K562 (cell line): ENCODE measurements around the gene OCRL. TPM values are rescaled to one million over a fixed set of nuclear protein-coding genes. Genes with fewer than 3 reads are reported as not detected.
A peak's percentile ranks its signal among the peaks of the same experiment; 100 is the strongest.

Experiments used
- ATAC-seq: fragments of 200-7000 bp; cut with Tn5 transposase; 3 replicates; pipeline ENCODE4 v1.9.1; 2020; ENCODE audit warnings: moderate library complexity
- BruUV-seq: library from RNA; stranded (reverse); fragments of 400-500 nt; replicated peaks from 2 replicates; lab custom pipeline; 2021; lab: Mats Ljungman, UMichigan
- CTCF ChIA-PET: fragments of 300-600 bp; formaldehyde crosslinking; extraction: SDS; loops from one replicate; lab custom pipeline; 2021; ENCODE audit warnings: low intra/inter-chr PET ratio; lab: Yijun Ruan, JAX
- POLR2A ChIA-PET: fragments of 300-600, 350-650 bp; sonication (Branson Sonifier 250); formaldehyde crosslinking; extraction: SDS; loops from one replicate; lab custom pipeline; 2021; ENCODE audit warnings: antibody characterized with exemption, inconsistent platforms; lab: Yijun Ruan, JAX
- DNase-seq, 4 experiments: peaks; one replicate each; pipeline versions ENCODE4 v3.0.0 to v3.0.0-alpha.2; 2011 to 2018; ENCODE audit warnings: low spot score in 3 of 4, mixed read lengths in 3 of 4; ENCODE audit errors: extremely low read depth in 1 of 4
- FAIRE-seq: peaks from 2 replicates; lab custom pipeline; 2011; peaks lifted over from hg19 to GRCh38; lab: Jason Lieb, UNC
- H2AFZ ChIP-seq: 2 replicates; pipeline ENCODE4 v1.6.0; 2011; ENCODE audit warnings: low read depth, low read length, control low read depth, inconsistent platforms
- H3K27ac ChIP-seq: fragments of 200-600 bp; 3 replicates; pipeline ENCODE4 v1.8.0; 2011; ENCODE audit warnings: low read depth, mild to moderate bottlenecking, control low read depth, inconsistent platforms, low read length, moderate library complexity, mixed read lengths; ENCODE audit errors: extremely low read depth
- H3K27me3 ChIP-seq, 2 experiments: fragments of 300-600 bp in 1 of 2; 2 replicates in 1 of 2; 3 replicates in 1 of 2; pipeline versions ENCODE4 v1.6.0 to v1.8.0; 2011; ENCODE audit warnings: inconsistent platforms in 2 of 2, low read length in 2 of 2, mild to moderate bottlenecking in 1 of 2, mixed read lengths in 1 of 2, moderate library complexity in 1 of 2; ENCODE audit not compliant: control insufficient read depth in 2 of 2, insufficient read depth in 2 of 2
- H3K36me3 ChIP-seq: fragments of 300-600 bp; 3 replicates; pipeline ENCODE4 v1.8.0; 2011; ENCODE audit warnings: mild to moderate bottlenecking, low read length, inconsistent platforms; ENCODE audit not compliant: control insufficient read depth, insufficient read depth
- H3K4me1 ChIP-seq, 2 experiments: fragments of 200-600 bp in 1 of 2; replicated peaks in 1 of 2; 2 replicates in 1 of 2; 3 replicates in 1 of 2; pipeline versions ENCODE4 v1.5.1 to v1.8.0; 2011; ENCODE audit warnings: inconsistent platforms in 2 of 2, low read length in 2 of 2, mild to moderate bottlenecking in 1 of 2, mixed read lengths in 1 of 2, moderate library complexity in 1 of 2; ENCODE audit not compliant: control insufficient read depth in 2 of 2, insufficient read depth in 2 of 2
- H3K4me2 ChIP-seq: 2 replicates; pipeline ENCODE4 v1.6.1; 2011; ENCODE audit warnings: low read length, control low read depth, inconsistent platforms, mixed read lengths; ENCODE audit not compliant: insufficient read depth
- H3K4me3 ChIP-seq: fragments of 200-600 bp; sonication (generic), shearing (Covaris generic); 2 replicates; pipeline ENCODE4 v1.5.1; 2016; ENCODE audit warnings: control low read depth, inconsistent platforms
- H3K79me2 ChIP-seq: fragments of 200-600 bp; 3 replicates; pipeline ENCODE4 v1.8.0; 2011; ENCODE audit warnings: low read length, inconsistent platforms; ENCODE audit not compliant: control insufficient read depth, insufficient read depth
- H3K9ac ChIP-seq, 2 experiments: 2 replicates each; pipeline versions ENCODE4 v1.6.0 to v1.6.1; 2011; ENCODE audit warnings: low read depth in 2 of 2, low read length in 2 of 2, control low read depth in 1 of 2, inconsistent platforms in 1 of 2, mild to moderate bottlenecking in 1 of 2, mixed read lengths in 1 of 2; ENCODE audit not compliant: insufficient read depth in 1 of 2
- H3K9me1 ChIP-seq: one replicate; pipeline ENCODE4 v1.6.0; 2011; ENCODE audit warnings: inconsistent platforms, mild to moderate bottlenecking, low read length, moderate library complexity; ENCODE audit not compliant: control insufficient read depth, insufficient read depth
- H3K9me3 ChIP-seq: replicated peaks from 2 replicates; pipeline ENCODE4 v1.5.1; 2011; ENCODE audit warnings: low read depth, low read length, inconsistent platforms; ENCODE audit not compliant: control insufficient read depth, insufficient read depth
- H4K20me1 ChIP-seq: replicated peaks from 2 replicates; pipeline ENCODE4 v1.6.1; 2011; ENCODE audit warnings: low read length, inconsistent platforms, mixed read lengths; ENCODE audit not compliant: control insufficient read depth, insufficient read depth
- ARID1B ChIP-seq: fragments of 450-650 bp; IDR thresholded peaks from 2 replicates; pipeline ENCODE4 v1.6.1; 2016; ENCODE audit warnings: antibody characterized with exemption, mild to moderate bottlenecking, inconsistent platforms
- FOSL1 ChIP-seq: fragments of 200-800 bp; sonication (Bioruptor generic); conservative IDR thresholded peaks from 2 replicates; pipeline ENCODE4 v1.6.1; 2016; ENCODE audit warnings: missing genetic modification characterization, missing compliant biosample characterization
- KDM5B ChIP-seq: fragments of 200-600 bp; sonication (generic); IDR thresholded peaks from 2 replicates; pipeline ENCODE4 v1.6.1; 2012; ENCODE audit warnings: low read depth, mild to moderate bottlenecking, moderate library complexity, low read length, control low read depth, inconsistent platforms; ENCODE audit not compliant: insufficient replicate concordance
- NR4A1 ChIP-seq, 2 experiments: fragments of 250-450 bp in 1 of 2; fragments of 450-650 bp in 1 of 2; sonication (Bioruptor Pico) in 1 of 2; IDR thresholded peaks; 2 replicates each; pipeline versions ENCODE4 v1.4.0 to v1.6.1; 2016 to 2020; ENCODE audit warnings: mild to moderate bottlenecking in 2 of 2, missing compliant biosample characterization in 1 of 2, missing genetic modification characterization in 1 of 2, moderate library complexity in 1 of 2
- RNF2 ChIP-seq: sonication (generic); IDR thresholded peaks from 2 replicates; pipeline ENCODE4 v1.6.1; 2016
- SIX5 ChIP-seq, 2 experiments: IDR thresholded peaks; 2 replicates each; pipeline ENCODE4 v1.6.1; 2011; ENCODE audit warnings: low read length in 2 of 2, borderline replicate concordance in 1 of 2, low read depth in 1 of 2, mild to moderate bottlenecking in 1 of 2, moderate library complexity in 1 of 2; ENCODE audit not compliant: insufficient read depth in 1 of 2
- ZC3H11A ChIP-seq: IDR thresholded peaks from 2 replicates; pipeline ENCODE4 v1.6.1; 2012; ENCODE audit warnings: low read depth, low read length, improper control_type of control experiment
- WGBS: fragments of 100-300 bp; shearing (Covaris generic); methylation state at CpG from one replicate; pipeline ENCODE4 v1.1.6; 2016; ENCODE audit warnings: low coverage, mixed read lengths; ENCODE audit not compliant: insufficient coverage; ENCODE audit errors: missing lambda C conversion rate; 5-methylcytosine and 5-hydroxymethylcytosine counted together
- in situ Hi-C: fragments of 300-500 bp; cut with MboI; formaldehyde crosslinking; loops from 4 replicates; pipeline ENCODE4 v1.15.0; 2018; ENCODE audit warnings: inconsistent platforms, mixed read lengths
- intact Hi-C: fragments of 100-400 bp; cut with micrococcal nuclease; formaldehyde crosslinking; loops from 2 replicates; pipeline ENCODE4 v1.14.2; 2022
- polyA plus RNA-seq, 8 experiments: library from polyadenylated mRNA; depleted of rRNA in 4 of 8; stranded (reverse) in 5 of 8; unstranded in 3 of 8; fragments of >200 nt; fragmentation: Nextera tagmentation in 2 of 8; fragmentation: Illumina TruSeq in 1 of 8; extraction: Ambion mirVana in 2 of 8; extraction: Trizol in 1 of 8; gene quantifications; 2 replicates each; pipeline versions ENCODE4 v1.2.1 to v1.2.3, GENCODE V29; 2011 to 2014; ENCODE audit warnings: inconsistent platforms in 1 of 8, missing spikeins in 1 of 8
- total RNA-seq, 7 experiments: library from RNA; depleted of rRNA in 6 of 7; stranded (reverse); fragments of >200 nt in 6 of 7; fragmentation: Illumina TruSeq in 2 of 7; extraction: Trizol in 2 of 7; gene quantifications; 2 replicates each; pipeline versions ENCODE4 v1.2.1 to v1.2.3, GENCODE V29; 2011 to 2021; ENCODE audit warnings: low replicate concordance in 1 of 7
- TF ChIP-seq, protein P1 (sequence below): sonication (generic); formaldehyde crosslinking; IDR thresholded peaks from 2 replicates; pipeline ENCODE4 v1.9.0; 2022; ENCODE audit warnings: mild to moderate bottlenecking, missing genetic modification reagents
- TF ChIP-seq, protein P2 (sequence below): sonication (generic); formaldehyde crosslinking; IDR thresholded peaks from 2 replicates; pipeline ENCODE4 v1.8.0; 2022; ENCODE audit warnings: mild to moderate bottlenecking, missing genetic modification reagents
- TF ChIP-seq, protein P3 (sequence below): fragments of 450-650 bp; IDR thresholded peaks from 2 replicates; pipeline ENCODE4 v1.6.1; 2016; ENCODE audit warnings: missing biosample characterization, missing genetic modification characterization
- TF ChIP-seq, protein P4 (sequence below), 2 experiments: fragments of 450-650 bp; conservative IDR thresholded peaks; 2 replicates each; pipeline ENCODE4 v1.6.1; 2017; ENCODE audit warnings: mild to moderate bottlenecking in 2 of 2, moderate library complexity in 2 of 2
- TF ChIP-seq, protein P5 (sequence below), 2 experiments: fragments of 450-650 bp in 1 of 2; sonication (generic) in 1 of 2; formaldehyde crosslinking in 1 of 2; IDR thresholded peaks in 1 of 2; conservative IDR thresholded peaks in 1 of 2; 2 replicates each; pipeline versions ENCODE4 v1.6.1 to v1.8.1; 2016 to 2023; ENCODE audit warnings: mild to moderate bottlenecking in 2 of 2, moderate library complexity in 2 of 2, inconsistent platforms in 1 of 2, missing genetic modification reagents in 1 of 2

The OCRL gene
- total and polyA plus RNA-seq, 9 of the 15 experiments (the other 6 are each of a cell fraction or from before 2014, with no cell fraction given): 2.2 to 23.4 (median 11.9) TPM

DNA sequence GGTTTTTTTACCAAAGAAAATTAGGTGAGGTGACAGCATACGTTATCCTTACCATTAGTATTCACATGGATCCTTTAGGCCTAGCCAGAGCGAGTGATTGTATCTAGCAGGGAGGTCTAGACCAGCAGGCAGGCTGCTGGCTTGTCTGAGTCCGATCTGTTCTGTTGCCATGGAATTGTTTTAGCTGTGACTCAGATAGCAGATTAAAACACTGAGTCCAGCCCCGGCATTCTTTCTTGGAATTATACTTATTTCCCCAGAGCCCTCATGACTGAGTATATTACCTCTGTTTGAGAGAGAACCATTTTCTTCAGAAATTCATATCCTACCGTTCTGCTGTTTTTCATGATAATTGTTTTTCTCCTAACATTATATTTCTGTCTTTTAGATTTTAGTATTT lies 37.4 kb downstream of the OCRL start:
- BruUV-seq: no TSS peak
- H3K27ac ChIP-seq: peak overlapping the region; percentile 71
- H3K4me3 ChIP-seq: no peak overlapping the region
- intact Hi-C loops: no loop called here
- H2AFZ ChIP-seq: peak overlapping the region; percentile 30; the same call in 1 of the 2 replicates
- ChIA-PET CTCF (no interaction called here), POLR2A (interaction anchor here (0.7 kb wide), 1 partner anchor 12 kb away, joined by 3 read pairs; no protein-coding TSS in a partner anchor)
- peaks cover 61% of the 10 kb centered on the region for H3K36me3 ChIP-seq
- H3K4me2 ChIP-seq: peak overlapping the region; percentile 26
- peak overlapping the region in 1 of 2 experiments; percentile 50; a peak in 2 of 4 replicates for H3K9ac ChIP-seq
- peak; percentile 22 to 80 (median 48) for DNase-seq
- no peaks in the 10 kb centered on the region for H3K27me3 ChIP-seq
- H4K20me1 ChIP-seq: no peaks in the 10 kb centered on the region
- in situ Hi-C loops: loop anchor here (25.0 kb wide), 1 partner anchor 1360 kb away; no protein-coding TSS in a partner anchor
- WGBS: 5% methylated on average over 5 of the region's 5 CpGs
- peak; percentile 83 for FAIRE-seq
- ATAC-seq: peak; percentile 96
- H3K9me1 ChIP-seq: no peaks in the 10 kb centered on the region
- H3K79me2 ChIP-seq: no peaks in the 10 kb centered on the region
- peaks cover 6 to 18% of the 10 kb centered on the region in 2 experiments; a peak in 3 of 5 replicates for H3K4me1 ChIP-seq
- H3K9me3 ChIP-seq: no peaks in the 10 kb centered on the region
- TF ChIP-seq, protein P1, sequence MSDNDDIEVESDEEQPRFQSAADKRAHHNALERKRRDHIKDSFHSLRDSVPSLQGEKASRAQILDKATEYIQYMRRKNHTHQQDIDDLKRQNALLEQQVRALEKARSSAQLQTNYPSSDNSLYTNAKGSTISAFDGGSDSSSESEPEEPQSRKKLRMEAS: no peak
- TF ChIP-seq FOSL1 (tag): peak; percentile 70
- TF ChIP-seq ZC3H11A: no peak
- TF ChIP-seq SIX5 (IDR thresholded peaks at IDR 0.05; ENCODE audit: borderline replicate concordance in 1 of 2, insufficient read depth in 1 of 2, low read depth in 1 of 2, low read length in 2 of 2): no peak
- TF ChIP-seq ARID1B: peak; percentile 65; the same call in 1 of the 2 replicates
- TF ChIP-seq NR4A1 (CRISPR knock-in tag; IDR thresholded peaks at IDR 0.05): no peak
- TF ChIP-seq NR4A1 (tag; IDR thresholded peaks at IDR 0.05): no peak
- TF ChIP-seq, protein P2, sequence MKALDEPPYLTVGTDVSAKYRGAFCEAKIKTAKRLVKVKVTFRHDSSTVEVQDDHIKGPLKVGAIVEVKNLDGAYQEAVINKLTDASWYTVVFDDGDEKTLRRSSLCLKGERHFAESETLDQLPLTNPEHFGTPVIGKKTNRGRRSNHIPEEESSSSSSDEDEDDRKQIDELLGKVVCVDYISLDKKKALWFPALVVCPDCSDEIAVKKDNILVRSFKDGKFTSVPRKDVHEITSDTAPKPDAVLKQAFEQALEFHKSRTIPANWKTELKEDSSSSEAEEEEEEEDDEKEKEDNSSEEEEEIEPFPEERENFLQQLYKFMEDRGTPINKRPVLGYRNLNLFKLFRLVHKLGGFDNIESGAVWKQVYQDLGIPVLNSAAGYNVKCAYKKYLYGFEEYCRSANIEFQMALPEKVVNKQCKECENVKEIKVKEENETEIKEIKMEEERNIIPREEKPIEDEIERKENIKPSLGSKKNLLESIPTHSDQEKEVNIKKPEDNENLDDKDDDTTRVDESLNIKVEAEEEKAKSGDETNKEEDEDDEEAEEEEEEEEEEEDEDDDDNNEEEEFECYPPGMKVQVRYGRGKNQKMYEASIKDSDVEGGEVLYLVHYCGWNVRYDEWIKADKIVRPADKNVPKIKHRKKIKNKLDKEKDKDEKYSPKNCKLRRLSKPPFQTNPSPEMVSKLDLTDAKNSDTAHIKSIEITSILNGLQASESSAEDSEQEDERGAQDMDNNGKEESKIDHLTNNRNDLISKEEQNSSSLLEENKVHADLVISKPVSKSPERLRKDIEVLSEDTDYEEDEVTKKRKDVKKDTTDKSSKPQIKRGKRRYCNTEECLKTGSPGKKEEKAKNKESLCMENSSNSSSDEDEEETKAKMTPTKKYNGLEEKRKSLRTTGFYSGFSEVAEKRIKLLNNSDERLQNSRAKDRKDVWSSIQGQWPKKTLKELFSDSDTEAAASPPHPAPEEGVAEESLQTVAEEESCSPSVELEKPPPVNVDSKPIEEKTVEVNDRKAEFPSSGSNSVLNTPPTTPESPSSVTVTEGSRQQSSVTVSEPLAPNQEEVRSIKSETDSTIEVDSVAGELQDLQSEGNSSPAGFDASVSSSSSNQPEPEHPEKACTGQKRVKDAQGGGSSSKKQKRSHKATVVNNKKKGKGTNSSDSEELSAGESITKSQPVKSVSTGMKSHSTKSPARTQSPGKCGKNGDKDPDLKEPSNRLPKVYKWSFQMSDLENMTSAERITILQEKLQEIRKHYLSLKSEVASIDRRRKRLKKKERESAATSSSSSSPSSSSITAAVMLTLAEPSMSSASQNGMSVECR: no peak
- TF ChIP-seq RNF2: no peak
- no peak for TF ChIP-seq KDM5B
- TF ChIP-seq, protein P3, sequence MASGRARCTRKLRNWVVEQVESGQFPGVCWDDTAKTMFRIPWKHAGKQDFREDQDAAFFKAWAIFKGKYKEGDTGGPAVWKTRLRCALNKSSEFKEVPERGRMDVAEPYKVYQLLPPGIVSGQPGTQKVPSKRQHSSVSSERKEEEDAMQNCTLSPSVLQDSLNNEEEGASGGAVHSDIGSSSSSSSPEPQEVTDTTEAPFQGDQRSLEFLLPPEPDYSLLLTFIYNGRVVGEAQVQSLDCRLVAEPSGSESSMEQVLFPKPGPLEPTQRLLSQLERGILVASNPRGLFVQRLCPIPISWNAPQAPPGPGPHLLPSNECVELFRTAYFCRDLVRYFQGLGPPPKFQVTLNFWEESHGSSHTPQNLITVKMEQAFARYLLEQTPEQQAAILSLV: no peak
- TF ChIP-seq, protein P4, sequence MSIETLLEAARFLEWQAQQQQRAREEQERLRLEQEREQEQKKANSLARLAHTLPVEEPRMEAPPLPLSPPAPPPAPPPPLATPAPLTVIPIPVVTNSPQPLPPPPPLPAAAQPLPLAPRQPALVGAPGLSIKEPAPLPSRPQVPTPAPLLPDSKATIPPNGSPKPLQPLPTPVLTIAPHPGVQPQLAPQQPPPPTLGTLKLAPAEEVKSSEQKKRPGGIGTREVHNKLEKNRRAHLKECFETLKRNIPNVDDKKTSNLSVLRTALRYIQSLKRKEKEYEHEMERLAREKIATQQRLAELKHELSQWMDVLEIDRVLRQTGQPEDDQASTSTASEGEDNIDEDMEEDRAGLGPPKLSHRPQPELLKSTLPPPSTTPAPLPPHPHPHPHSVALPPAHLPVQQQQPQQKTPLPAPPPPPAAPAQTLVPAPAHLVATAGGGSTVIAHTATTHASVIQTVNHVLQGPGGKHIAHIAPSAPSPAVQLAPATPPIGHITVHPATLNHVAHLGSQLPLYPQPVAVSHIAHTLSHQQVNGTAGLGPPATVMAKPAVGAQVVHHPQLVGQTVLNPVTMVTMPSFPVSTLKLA (conservative IDR thresholded peaks at IDR 0.05): 0 out of 4 replicates have a peak, but pooled peaks of 1 of the 2 experiments have one; percentile 15
- TF ChIP-seq, protein P5, sequence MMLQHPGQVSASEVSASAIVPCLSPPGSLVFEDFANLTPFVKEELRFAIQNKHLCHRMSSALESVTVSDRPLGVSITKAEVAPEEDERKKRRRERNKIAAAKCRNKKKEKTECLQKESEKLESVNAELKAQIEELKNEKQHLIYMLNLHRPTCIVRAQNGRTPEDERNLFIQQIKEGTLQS (IDR thresholded peaks at IDR 0.05): peak; percentile 32; the same call in 1 of the 2 replicates
- TF ChIP-seq, protein P5 (CRISPR knock-in tag; conservative IDR thresholded peaks at IDR 0.05): no peak
